DMS153 (cell line): ENCODE data around the gene PIP5K1B.

Source experiments
- DNase-seq: peaks from one replicate; lab custom pipeline; 2025; lab: John Stamatoyannopoulos, UW

The PIP5K1B gene

DNA sequence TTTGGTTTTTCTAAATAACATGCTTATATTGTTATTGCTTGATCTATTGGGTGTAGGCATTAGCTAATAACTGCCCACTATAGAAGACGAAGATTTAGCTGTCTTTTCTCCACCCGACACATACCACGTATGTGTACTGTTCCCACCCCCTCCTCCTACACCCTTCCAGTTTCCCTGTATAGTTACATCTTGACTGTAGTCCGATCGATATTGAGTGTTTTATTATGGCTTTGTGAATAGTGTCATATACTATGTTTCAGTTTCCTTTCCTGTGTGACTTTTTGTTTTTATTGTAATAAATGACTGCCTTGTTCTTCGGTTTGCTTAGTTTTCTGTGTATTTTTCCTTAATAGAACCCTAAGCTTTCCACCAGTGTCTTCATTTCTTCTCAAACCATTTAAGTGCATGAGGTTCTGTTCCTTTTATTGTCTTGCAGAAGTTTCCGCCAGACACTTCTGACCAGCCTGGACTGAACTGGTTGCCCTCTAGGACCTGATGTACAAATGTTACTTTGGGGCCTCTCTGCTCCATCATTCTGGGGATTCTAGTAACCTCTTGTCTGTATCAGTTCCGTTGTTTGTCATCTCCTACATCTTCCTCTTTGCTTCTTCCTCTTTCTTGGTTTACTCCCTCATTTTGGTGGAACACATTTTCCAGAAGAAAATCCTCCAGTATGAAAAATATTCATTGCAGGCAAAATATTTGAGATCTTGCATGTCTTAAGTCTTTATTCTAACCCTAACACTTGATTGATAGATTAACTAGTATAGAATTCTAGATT, 247.0 kb downstream of the PIP5K1B start:
- DNase-seq: no peak

GRCh38 chr9:68953771-68954170, 248.7 kb downstream of the PIP5K1B start:
- no peak for DNase-seq

DNA sequence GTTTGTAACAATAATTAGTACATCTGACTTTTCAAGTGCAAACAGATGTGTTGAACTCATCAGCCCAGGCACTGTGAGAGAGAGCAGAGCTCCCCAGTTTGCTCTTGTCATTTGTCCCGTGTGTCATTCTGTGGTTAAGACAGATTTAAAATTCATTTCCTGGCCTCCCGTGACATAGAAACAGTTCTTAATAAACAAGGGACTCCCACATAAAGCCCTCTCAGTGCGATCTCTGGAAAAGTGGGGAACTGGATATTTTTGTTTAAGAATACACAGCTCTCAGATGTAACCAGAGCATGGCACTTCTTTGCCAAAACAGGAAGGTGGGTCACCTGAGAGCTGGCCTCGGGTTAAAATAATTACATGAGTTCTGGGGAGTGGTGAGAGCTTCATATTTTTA, 250.3 kb downstream of the PIP5K1B start:
- DNase-seq: no peak

DNA sequence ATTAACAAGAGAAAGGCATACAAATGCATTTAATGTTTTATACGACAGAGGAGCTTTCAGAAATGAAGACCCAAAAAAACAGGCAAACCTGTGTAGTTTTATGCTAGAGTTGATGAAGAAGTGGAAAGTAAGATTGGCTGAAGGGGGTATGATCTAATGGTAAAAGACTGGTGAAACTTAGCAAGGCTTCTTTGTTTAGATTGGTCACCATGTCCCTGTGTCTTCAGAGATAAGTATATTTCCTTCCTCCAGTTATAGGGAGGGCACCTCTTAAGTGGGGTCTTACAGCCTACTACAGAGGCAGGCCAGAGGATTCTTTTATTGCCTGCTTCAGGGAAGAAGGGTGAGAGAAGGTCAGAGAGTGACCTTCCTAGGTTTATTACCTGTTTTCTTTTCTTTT, 252.4 kb downstream of the PIP5K1B start:
- DNase-seq: no peak

- no peak for DNase-seq
Measured at GRCh38 chr9:68961587-68961986, 256.5 kb downstream of the PIP5K1B start.

DNA sequence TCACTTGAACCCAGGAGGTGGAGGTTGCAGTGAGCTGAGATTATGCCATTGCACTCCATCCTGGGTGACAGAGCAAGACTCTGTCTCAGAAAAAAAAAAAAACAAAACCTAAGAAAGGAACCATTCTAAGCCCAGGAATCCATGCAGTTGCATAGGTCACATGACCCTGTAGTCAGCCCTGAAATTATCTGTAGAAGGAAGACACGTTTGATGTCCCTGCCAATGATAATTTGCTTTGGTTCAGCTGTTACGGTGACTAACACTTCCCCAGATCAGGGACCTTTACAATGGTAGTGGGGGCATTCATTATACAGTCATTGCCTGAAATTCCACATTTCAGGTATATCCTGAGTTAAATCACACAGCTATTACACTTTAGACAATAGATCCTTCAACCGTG, 258.4 kb downstream of the PIP5K1B start:
- DNase-seq: no peak

- no peak for DNase-seq
Measured at GRCh38 chr9:68964102-68964541, 259.1 kb downstream of the PIP5K1B start.

DNA sequence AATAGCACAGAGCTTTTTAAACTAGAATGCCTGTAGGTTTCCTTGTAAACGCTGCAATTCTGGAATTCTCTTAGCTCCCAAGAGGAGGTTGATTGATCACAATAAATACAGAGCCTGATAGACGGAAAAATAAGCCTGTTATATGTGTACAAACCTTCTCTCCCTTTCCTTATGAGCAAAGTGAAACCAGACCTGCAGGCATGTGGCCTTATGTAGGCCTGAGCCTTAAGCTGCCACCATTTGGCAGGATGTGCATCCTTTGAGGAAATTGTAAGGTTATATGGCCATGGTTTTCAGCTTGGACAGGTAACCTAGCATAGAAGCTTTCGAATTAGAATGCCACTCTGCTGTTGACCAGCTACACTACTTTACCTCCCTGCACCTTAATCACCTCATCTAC, 259.7 kb downstream of the PIP5K1B start:
- DNase-seq: no peak

- DNase-seq: no peak
Measured at GRCh38 chr9:68966496-68966944, 261.5 kb downstream of the PIP5K1B start.

DNA sequence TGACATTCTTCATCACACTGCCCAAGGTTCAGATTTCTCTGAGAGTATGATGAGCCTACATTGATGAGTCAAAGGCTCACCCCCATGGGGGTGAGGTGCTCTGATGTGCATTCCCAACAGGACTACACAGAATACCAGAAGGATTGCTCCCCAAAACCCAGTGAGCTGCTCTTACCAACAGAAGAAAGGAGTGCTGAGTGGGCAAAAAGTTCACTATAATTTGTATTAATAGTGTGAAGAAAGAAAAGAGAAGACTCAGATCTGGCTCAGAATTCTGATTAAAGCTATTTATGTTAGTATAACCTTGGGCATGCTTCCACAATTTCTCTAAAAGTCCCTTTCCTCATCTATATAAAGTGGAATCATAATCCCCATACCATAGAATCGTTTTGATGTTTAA, 262.8 kb downstream of the PIP5K1B start:
- DNase-seq: no peak

GRCh38 chr9:68969538-68969937, 264.5 kb downstream of the PIP5K1B start:
- DNase-seq: peak; percentile 78

DNA sequence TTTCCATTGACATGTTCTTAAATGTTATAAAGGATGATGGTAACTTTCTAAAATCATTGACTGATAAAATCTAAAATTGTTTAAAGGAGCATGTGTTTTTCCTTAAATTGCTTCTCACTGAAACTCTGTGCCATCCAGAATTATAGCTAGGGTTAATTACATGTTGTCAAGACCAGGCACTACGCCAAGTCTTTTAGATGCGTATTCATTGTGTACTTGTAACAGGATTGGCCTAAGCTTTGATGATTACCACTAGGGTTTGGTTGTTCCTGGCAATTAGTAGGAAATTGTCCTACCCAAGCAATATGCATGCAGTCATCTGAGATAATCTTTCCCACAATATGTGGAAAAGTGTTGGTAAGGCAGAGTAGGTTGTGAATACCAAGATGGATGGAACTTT, 265.1 kb downstream of the PIP5K1B start:
- DNase-seq: peak; percentile 96

DNA sequence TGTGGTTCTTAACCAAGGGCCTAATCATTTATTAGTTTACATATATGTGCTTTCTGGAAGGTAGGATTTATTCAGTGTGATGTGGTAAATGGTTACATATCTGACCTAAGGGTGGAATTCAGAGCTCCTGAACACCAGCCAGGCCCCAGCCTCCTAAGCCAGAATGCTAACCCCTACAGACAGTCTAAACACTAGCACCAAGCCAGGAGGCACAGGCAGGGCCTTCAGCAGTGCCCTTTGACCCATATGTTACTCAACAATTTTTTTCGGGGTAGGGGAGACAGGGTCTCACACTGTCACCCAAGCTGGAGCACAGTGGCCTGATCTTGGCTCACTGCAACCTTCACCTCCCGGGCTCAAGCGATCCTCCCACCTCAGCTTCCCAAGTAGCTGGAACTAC, 268.6 kb downstream of the PIP5K1B start:
- DNase-seq: no peak

DNA sequence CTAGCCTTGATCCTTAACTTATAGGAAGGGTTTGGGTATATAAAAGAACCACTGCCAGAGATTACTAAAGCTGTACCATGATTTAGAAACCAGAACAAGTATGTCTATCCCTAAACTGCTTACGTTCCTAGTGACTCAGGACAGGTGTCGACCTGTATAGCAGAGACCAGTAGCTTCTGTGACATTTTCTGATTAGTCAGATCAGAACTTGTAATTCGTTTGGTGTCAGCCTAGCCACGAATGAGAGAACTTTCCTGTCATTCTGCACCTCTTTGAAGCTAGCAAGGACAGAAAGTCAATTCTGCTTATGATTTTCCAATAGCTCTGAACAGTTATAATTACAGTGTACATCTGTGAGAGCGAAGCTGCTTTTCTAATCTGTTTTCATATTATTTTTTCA, 269.4 kb downstream of the PIP5K1B start:
- DNase-seq: no peak

- no peak for DNase-seq
Measured at GRCh38 chr9:68974901-68975300, 269.9 kb downstream of the PIP5K1B start.

GRCh38 chr9:68975365-68976043, 270.5 kb downstream of the PIP5K1B start:
- DNase-seq: no peak

- no peak for DNase-seq
Measured at GRCh38 chr9:68978066-68978465, 273.0 kb downstream of the PIP5K1B start.

- no peak for DNase-seq
Measured at GRCh38 chr9:68978501-68978900, 273.5 kb downstream of the PIP5K1B start.

DNA sequence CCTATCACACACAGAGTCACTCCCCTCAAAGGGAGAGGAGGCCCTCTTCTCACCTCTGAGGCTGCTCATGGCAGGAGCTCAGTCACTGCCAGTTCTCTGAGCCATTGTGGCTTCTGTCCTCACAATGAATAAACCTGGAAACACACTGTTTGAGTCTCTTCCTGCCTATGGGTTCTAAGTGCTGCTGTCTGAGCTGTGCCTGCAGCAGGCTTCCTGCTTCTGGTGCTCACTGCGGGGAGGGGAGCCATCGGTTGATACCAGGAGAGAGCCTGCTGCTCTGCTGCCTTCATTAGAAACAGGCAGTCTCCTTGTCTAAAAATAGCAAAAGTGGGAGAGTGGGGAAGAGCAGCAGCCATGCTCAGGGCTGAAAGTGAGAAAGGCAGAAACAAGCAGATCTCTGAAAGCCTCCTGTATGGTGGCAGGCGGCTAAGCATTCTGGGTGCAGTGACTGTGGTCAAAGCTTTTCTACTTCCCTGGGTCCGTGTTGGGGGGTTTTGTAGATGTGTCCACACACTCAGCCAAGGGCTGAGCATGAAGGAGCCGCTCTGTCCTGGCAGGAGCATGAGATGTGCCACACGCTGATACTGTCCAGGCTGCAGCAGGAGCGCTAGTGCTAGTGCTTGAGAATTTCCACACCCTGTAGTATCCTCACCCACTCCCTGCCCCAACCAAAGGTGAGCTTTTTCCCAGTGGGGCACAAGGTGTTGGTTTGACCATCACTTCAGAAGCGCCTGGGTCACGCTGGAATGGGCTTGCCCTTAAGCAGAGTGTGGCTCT, 274.7 kb downstream of the PIP5K1B start:
- DNase-seq: peak; percentile 50

GRCh38 chr9:68980341-68980914, 275.4 kb downstream of the PIP5K1B start:
- DNase-seq: no peak

- peak; percentile 96 for DNase-seq
Measured at GRCh38 chr9:68981789-68982188, 276.7 kb downstream of the PIP5K1B start.

GRCh38 chr9:68983008-68983411, 278.0 kb downstream of the PIP5K1B start:
- DNase-seq: no peak
